ENCODE data around the gene NTHL1.
"Not testable (repeated sequence)": the region's sequence is repeated elsewhere in the genome, so short reads cannot be mapped to it uniquely, and the experiment has no call there.

NTHL1 gene

DNA sequence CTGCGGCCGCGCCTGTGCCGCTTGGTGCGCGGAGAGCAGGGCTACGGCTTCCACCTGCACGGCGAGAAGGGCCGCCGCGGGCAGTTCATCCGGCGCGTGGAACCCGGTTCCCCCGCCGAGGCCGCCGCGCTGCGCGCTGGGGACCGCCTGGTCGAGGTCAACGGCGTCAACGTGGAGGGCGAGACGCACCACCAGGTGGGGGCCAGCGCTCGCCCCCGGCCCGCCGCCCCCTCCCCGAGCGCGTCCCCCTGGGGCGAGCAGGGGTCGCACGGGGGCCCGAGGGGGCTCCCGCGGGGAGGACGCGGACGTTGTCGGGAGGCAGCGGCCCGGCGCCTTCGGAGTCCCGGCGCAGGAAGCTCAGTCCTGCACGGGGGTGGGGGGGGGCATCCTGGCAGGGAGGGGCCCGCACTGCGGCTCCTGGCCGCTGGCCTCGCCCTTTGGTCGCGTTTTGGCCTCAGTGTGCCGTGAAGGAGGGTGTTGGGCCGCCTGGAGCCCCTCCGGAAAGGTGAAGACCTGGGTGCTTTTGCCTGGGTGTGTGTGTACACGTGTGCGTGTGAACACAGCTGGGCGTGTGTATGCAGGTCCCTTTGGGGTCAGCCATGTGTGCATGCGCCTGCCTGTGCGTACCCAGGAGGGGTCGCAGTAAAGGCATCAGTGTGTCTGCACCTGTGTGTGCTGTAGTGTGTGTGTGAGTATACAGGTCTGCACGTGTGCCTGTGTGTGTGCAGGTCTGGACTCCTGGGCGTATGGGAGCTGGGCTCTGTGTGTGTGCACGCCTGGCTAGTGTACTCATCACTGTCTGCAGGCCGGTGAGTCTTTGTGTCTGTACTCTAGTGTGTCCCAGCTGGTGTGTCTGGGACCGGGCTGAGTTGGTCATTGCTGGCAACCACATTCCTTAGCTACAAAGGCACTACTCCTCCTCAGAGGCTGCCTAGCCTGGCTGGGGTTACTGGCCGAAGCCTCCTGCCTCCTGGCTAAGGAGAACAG is 20.3 kb downstream of the NTHL1 start:
- DNase-seq, result no peak

DNA sequence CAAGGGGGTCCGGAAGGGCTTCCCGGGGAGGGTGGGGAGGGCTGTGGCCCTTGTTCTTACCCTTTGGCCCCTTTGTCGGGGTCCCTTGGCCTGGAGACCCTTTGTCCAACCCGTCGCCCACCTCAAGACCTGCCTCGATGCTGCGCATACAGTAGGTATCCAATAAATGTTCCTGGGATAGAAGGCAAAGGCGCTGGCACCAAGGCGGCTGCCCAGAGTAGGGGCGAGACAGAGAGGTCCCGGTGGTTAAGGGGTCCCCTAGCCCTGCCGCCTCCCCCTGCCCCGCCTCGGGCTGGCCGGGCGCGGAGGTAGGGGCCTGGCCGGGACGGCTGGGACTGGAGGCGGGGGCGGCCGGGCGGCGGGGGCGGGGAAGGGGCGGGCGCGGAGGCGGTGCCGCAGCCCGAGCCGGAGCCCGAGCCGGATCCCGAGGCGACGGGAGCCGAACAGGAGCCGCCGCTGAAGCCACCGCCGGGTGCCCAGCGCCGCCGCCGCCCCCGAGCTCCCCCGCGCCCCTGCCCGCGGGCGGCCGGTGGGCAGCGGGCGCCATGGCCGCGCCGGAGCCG is 21.1 kb downstream of the NTHL1 start, which contains the start of gene NHERF2:
TSS of gene NHERF2 (plus strand) at position 442 of the 563 bp plus-strand sequence. CDS start at position 546, 104 bp downstream.
- DNase-seq, result peak in 1 of 2 experiments; percentile 18

DNA sequence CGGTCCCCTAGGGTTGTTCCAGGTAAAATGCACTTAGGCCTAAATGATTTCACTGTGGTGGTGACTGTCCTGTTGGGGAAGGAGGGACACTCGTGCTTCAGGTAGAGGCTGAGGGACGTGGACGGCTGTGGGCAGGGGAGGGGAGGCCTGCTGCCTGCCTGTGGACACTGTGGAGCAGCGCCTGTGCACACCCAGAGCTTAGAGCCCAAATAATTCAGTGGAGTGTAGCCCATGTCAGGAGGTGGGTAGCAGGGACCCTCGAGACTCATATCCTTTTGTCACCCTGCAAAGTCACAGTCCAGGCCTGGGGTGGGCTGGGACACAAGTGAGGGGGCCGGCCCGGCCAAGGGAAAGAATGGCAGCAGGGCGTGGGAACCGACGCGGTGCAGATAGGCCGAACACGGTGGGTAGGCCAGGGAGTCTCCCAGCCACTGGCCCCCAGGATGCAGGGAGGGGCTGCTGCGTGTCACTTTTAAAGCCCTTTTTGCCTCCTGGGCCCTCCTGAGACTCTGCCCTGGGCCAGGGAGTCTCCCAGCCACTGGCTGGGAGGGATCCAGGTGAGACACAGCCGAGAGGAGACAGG is 21.7 kb downstream of the NTHL1 start:
- DNase-seq, result no peak

DNA sequence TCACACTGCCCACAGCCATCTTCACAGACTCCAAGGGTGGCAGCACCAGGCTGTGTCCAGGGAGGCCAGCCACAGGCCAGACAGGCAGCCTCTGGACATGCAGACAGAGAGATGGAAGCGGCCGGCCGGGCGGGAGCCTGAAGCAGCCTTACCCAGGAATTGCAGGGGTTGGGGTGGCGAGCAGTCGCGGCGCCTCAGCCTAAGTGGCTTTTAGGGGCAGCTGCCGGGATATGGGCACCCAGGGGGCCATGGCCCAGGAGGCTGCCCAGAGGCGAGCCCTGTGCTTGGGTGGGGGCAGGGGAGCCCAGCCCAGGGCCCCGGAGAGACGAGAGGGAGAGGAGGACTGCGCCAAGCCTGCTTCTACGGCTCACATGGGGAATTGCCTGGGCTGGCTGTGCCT is 22.4 kb downstream of the NTHL1 start:
- DNase-seq, result no peak

DNA sequence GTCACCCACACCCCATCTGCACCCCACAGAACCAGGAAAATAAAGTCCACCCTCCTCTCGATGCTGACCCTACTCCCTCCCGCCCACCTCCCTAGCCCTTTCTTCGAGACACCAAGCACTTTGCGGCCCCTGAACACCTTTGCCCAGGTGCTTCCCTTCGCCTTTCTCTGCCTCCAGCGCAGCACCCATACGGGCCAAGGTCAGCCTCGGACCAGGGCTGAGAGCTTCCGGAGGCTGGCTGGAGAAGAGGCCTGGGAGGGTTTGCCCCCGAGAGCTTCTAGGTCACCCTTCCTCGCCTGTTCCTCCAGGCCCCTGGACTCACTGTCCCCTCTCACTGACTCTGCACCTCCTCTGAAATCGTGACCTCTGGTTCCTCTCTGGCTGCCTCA is 23.6 kb downstream of the NTHL1 start:
- no peak for DNase-seq

DNA sequence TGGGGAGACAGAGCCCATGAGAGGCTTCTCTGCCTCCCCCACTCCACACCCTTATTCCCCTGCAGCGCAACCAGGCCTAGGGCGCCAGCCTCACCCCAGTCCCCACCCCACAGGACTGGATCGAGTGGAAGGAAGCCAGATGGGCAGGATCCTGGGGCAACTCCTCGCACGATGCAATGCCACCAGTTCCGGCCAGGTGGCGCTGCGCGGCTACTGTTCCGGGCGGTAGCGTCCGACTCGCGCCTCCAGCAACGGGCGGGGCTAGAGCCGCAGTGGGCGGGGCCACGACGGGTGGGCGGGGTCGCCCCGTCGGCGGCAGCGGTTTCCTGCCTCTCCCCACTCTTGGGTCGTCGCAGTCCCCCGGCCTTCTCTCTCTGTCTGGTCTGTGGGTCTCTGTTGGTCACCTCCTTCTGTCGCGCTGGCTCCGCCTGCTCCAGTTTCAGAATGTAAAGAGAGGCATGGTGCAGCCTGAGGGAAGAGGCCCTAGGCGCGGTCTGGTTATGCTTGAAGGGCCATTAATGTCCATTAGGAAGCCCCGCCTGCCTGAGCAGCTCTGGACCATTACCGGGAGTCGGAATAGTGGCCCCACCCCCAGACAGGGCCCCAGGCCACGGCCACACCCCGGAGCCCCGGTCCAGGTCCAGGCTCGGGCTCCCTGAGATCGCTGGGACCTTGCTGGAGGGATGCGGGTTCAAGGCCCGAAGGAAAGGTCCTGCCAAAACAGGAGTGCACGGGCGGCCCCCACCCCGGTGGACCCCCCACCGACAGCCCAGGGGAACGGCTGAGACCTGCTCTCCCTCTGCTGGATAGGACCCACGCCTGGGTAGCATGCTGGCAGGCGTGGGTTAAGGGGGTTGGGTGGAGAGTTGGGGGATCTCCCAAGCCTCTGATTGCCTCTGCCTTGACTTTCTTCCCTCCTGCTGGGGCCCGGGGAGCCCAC is 24.3 kb downstream of the NTHL1 start:
- DNase-seq, result peak; percentile 32 to 92

DNA sequence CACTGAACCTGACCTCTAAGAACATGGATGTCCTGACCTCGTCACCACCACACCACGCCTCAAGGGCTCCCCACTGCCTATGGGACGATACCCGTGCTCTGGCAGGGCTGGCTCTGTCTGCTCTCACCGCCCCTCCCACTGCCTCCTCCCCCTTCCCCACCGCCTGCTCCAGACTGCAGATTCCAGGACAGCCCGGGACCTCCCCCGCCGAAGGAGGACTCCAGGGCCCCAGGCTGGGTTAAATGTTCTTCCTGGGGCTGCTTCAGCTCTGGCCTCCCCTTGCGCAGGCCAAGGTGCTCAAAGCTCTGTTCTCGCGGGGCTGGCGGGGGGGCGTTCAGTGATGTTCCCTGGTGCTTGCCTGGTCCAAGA is 24.9 kb downstream of the NTHL1 start:
- peak in 1 of 2 experiments; percentile 68 for DNase-seq

DNA sequence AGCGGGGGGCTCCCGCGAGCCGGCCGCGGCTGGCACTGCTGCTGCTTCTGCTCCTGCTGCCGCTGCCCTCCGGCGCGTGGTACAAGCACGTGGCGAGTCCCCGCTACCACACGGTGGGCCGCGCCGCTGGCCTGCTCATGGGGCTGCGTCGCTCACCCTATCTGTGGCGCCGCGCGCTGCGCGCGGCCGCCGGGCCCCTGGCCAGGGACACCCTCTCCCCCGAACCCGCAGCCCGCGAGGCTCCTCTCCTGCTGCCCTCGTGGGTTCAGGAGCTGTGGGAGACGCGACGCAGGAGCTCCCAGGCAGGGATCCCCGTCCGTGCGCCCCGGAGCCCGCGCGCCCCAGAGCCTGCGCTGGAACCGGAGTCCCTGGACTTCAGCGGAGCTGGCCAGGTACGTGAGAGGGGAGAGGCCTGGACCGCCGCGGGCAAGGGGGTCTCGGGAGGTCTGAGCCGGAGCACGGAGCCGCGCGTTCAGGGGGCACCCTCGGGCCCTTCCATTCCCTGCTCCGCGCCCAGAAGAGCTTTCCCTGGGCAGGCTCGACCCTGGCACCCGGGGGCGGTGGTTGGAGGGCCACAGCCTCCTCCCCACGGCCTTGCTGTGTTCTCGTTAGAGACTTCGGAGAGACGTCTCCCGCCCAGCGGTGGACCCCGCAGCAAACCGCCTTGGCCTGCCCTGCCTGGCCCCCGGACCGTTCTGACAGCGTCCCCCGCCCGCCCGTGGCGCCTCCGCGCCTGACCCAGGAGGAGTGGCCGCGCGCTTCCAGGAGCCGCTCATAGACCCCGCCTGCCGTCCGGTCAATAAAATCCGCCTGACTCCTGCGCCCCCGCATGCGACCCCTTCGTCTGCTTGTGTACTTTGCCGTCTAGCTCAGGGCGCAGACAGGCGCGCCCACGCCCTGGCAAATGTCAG is 27.5 kb downstream of the NTHL1 start:
- no peak for DNase-seq

DNA sequence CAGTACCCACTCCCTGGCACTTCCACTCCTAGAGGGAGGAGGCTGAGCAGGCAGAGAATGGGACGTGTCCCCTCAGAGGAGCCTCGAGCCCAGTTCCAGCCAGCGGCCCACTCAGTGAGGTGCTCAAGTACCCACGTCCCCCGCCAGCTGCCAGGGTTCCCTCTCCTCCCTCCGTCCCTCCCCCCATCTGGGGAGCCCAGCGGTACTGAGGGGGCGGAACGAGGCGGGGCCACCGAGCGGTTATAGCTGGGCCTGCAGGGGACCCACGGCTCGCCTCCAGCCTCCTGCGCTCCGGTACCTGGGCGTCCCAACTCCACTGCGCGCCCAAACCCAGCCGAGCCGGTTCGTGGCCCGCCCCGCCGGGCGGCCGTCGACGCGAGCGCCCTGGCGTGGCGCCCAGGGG is 28.1 kb downstream of the NTHL1 start, which contains the start of gene NPW:
TSS of gene NPW (plus strand) at position 268 of the 403 bp plus-strand sequence.
- no peak for DNase-seq

DNA sequence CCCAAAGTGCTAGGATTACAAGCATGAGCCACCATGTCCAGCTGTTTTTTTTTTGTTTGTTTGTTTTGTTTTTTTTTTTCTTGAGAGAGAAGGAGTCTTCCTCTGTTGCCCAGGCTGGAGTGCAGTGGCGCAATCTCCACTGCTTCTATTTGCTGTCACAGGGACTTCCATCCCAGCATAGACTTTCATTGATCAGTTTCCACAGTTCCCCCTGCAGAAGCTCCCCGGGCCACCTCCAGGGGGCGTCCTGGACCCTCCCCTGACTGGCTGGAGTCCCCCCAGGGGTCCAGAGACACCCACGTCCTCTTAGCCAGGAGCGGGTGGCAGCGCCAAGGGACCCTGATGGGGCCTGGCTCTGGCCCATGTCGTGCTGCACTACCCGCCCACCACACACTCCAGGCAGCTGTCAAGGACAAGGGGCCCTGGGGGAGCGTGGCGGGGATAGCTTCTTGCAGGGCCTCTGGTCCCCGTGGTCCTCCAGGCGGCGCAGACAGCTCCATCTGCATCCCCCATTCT is 31.2 kb downstream of the NTHL1 start:
- no peak for DNase-seq

DNA sequence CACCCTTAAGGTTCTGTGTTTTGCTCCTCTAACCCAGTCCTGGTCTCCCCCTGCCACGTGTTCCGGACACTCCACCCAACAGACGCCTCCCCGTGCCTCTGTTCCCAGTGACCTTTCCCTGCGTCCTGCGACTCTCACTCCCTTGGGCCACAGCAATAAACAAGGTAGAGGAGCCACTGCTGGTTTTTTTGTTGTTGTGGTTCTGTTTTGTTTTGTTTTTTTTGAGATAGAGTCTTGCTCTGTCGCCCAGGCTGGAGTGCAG is 31.8 kb downstream of the NTHL1 start:
- no peak for DNase-seq

DNA sequence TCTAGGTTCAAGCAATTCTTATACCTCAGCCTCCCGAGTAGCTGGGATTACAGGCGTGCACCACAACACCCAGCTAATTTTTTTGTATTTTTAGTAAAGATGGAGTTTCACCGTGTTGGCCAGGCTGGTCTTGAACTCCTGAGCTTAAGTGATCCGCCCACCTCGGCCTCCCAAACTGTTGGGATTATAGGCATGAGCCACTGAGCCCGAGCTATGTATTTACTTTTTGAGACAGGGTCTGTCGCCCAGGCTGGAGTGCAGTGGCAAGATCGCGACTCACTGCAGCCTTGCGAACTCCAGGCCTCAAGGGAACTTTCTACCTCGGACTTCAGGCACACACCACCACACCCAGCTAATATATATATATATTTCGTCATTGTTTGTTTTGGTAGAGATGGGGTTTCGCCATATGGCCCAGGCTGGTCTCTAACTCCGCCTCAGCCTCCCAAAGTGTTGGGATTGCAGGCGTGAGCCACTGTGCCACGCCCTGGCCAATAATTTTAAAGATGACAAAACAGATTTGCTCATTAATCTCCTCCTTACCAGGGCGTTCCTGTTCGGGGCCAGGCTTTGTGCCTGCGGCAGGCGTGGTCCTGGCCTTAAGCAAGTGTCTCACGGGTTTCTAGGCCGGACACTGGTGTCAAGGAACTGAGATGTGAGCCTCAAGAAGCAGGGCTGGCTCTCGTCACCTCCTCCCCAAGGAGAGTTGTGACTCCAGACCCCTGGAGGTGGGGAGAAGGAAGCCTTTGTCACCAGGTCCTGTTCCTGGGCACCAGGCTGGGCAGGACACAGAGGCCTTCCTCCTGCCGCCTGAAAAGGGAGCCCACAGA is 32.3 kb downstream of the NTHL1 start:
- no peak for DNase-seq

DNA sequence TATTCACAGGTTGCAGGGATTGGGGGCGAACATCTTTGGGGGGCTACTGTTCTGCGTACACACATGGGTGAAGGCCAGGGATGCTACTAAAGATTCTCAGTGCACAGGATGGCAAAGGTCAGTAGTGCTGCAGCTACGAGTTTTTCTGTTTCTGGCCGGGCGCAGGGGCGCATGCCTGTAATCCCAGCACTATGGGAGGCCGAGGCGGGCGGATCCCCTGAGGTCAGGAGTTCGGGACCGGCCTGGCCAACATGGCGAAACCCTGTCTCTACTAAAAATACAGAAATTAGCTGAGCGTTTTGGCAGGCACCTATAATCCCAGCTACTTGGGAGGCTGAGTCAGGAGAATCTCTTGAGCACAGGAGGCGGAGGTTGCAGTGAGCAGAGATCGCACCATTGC is 34.1 kb downstream of the NTHL1 start:
- no peak for DNase-seq

DNA sequence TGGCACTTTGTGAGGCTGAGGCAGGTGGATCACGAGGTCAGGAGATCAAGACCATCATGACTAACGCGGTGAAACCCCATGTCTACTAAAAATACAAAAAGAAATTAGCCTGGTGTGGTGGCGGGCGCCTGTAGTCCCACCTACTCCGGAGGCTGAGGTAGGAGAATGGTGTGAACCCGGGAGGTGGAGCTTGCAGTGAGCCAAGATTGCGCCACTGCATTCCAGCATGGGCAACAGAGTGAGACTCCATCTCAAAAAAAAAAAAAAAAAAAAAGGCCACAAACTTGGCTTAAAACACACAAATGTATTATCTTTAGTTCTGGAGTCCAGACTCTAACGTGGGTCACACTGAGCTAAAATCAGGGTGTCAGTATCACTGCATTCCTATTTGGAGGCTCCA is 35.9 kb downstream of the NTHL1 start:
- not testable (repeated sequence) for DNase-seq

DNA sequence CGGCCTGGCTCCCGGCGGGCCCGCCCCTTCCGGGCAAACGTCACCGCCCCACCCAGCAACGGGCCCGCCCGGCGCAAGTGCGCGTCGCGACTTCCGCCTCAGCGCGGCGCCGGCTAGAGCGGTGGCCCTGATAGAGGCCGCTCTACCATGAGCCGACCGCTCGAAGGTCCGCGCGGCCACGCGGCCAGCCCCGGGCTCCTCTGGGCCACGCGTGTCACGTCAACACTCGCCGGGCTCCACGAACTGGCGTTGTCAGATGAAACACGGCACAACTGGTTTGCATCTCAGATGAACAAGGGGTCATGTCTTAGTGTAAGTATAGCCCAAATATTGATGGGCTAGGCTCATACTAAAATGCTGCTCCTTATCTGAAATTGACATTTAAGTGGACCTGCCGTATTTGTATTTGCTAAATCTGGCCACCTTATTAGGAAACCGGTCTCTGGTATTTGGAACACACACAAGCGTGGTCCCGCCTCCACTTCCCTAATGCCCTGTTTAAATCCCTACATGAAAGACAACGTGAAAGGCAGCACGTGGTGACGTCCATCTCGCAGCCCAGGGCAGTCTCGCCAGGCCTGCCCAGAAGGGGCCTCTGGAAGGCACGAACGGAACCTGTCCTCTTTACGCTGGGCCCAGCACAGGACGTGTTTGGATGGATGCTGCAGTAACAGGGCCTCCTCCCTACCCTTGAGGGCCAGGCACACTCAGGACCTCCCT is 37.7 kb downstream of the NTHL1 start, which contains the start of gene ZNF598:
TSS of gene ZNF598 (minus strand) at position 31 of the 720 bp plus-strand sequence.
- DNase-seq, result peak; percentile 60 to 89

DNA sequence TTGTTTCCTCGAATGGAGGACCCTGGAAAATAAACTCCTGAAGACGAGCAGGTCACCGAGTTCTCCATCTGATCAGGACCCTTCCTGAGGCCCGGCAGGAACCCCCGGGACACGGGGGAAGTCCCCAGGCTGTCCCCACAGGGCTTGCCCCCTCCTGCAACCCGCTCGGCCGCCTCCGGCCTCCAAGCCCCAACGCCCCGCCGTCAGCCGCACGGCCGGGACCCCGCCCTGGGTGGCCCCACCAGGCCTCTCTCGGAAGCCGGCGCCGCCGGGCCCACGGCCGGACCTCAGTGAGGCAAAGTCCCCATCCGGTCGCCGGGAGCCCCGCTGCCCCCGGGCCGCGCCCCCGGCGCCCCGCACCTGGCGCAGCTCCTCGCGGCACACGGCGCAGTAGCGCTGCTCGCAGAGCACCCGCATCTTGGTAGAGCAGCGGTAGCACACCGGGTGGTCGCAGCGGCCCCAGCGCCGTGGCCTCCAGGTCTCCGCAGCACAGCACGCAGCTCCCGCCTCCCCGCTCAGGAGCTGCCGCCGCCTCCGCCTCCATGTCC is 38.4 kb downstream of the NTHL1 start:
- no peak for DNase-seq

DNA sequence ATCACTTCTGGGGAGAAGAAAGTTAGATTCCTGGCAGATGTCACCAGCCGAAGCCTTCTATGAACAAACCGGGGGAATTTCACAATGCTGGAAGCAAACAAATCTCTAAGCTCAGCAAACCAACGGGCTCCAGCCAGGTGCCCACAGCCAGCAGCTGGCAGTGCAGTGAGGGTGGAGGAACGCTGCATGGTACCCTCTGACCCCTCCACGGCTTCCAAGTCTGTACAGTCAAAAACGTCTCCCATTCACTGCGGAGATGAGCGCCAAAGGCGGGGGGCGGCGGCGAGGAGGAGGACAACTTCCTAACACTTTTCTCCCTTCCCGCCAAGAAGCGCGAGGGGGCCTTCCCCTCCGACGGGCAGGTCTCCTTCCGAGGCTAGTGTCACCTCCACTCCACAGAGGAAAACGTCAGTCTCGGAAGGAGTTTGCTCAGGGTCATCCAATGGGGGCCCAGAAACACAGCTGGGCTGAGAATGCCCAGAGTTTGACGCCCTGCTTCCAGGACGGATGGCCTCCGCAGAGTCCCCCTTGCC is 38.9 kb downstream of the NTHL1 start:
- no peak for DNase-seq

DNA sequence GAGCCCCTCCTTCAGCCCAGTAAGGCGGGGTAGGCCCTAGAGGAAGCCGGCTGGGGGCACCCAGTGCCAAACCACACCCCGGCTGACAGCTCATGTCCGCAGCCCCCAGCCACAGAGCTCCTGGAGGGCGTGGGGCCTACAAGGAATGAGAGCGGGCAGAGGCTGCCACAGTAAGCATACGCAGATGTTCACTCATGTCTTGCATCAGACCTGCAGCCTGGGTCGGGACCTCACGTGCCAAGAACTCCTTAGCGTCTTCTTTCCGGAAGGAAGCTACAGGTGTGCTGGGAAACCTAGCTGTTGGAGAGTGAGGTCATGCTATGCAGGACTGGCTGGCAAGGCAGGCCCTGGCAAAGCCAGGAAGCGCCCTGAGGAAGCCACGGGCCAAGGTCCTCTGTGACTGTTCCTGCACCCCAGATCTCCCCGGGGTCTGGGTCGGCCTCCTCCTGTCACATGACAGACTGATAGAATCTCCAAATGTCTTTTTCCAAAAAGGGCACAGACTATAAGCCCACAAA is 39.6 kb downstream of the NTHL1 start:
- no peak for DNase-seq
